ENCODE results near the gene PLEKHN1.

GRCh38 chr1:954927-955326 lies 11.4 kb upstream of the PLEKHN1 start:
- TF ChIP-seq CTCF (tag by site-specific recombination; IDR thresholded peaks at IDR 0.05) (no peak), ZSCAN18 (tag by site-specific recombination; IDR thresholded peaks at IDR 0.05) (no peak), ZNF645 (tag by site-specific recombination; IDR thresholded peaks at IDR 0.05) (no peak), ZNF10 (tag by site-specific recombination; IDR thresholded peaks at IDR 0.05) (no peak), ZNF274 (IDR thresholded peaks at IDR 0.05; ENCODE audit: low read length) (no peak), ZNF274 (tag by site-specific recombination; IDR thresholded peaks at IDR 0.05; ENCODE audit: borderline replicate concordance) (no peak), ZBTB1 (tag by site-specific recombination; IDR thresholded peaks at IDR 0.05) (no peak), ZNF639 (tag by site-specific recombination; IDR thresholded peaks at IDR 0.05) (no peak)

All from HEK293 (cell line).